ENCODE data around the gene FOXA2.
"Not testable (repeated sequence)": the region's sequence is repeated elsewhere in the genome, so short reads cannot be mapped to it uniquely, and the experiment has no call there.

The FOXA2 gene

DNA sequence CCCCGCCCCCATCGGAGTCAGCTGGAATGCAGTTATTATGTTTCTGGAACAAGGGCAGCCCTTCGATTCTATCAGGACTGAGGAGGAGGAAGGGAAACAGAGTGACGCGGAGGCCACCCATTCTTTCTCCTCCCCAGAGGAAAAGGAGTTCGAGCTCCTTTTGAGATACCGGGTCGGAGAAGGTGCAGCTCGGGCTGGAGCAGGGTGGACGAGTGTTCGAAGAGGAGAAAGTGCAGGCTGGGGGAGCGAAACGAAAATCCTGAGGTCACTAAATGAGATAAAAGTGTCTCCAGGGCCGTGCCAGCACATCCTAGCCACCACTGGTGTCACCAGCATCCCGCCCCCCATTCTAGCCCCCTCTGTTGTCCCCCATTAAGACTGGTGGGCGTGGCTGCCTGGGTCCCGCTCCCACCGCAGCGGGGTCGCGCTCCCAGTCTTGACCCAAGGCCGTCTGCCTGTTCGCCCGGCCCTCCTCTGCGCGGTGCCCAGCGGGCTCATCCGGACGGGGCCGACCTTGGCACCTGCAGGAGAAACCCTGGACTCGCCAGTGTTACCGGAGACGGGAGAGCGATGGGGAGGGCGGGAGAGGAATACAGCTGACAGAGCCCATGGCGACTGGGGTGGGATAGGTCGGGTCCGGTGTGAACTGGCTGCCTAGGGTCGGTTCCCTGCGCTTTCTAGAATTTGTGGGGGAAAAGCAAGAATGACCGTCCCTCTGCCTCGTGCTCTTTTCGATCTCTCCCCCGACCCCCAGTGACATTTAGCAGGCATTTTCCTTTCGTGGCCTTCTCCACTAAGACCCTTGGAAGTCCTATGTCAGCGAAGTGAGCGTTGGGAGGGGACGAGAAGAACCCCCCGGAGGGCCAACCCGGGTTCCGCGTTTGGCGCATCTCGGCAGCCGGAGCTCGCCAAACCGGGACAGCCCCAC is 16.2 kb downstream of the FOXA2 start:
- DNase-seq (ENCODE audit: low read depth): no peak

DNA sequence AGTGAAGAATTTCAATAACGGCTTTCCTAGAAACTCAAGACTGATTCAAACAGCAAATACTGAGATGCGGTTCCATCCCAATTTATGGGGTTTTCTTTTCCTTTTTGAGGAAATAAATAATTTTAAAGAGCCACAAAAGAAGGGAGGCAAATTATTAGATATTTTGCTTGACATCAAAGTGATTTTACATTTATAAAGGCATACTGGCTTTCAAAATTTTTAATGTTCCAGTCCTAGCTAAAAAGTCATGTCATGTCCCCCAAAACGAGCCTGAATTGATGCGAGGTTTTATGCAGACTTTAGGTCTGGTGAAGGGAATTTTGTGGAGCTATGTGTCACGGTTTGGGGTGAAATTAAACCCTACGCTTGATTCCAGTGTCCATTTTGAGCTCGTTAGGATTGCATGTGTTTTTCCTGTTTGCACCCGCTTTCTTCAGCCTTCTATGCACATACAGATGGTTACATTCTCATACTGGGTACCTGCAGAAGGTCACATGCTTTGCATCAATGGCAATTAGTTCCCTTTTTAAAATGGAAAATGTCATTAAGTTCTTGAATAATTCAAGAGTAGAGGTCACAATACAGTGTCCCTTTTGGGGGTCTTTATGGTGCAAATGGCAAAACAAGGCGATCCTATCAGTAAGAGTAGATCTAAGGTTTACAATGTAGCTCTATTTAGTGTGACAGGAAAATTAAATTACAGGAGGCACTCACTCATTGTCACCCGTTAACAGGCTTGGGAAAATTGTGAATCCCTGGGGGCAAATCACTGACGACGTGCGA is 17.3 kb downstream of the FOXA2 start:
- DNase-seq (ENCODE audit: low read depth): no peak

DNA sequence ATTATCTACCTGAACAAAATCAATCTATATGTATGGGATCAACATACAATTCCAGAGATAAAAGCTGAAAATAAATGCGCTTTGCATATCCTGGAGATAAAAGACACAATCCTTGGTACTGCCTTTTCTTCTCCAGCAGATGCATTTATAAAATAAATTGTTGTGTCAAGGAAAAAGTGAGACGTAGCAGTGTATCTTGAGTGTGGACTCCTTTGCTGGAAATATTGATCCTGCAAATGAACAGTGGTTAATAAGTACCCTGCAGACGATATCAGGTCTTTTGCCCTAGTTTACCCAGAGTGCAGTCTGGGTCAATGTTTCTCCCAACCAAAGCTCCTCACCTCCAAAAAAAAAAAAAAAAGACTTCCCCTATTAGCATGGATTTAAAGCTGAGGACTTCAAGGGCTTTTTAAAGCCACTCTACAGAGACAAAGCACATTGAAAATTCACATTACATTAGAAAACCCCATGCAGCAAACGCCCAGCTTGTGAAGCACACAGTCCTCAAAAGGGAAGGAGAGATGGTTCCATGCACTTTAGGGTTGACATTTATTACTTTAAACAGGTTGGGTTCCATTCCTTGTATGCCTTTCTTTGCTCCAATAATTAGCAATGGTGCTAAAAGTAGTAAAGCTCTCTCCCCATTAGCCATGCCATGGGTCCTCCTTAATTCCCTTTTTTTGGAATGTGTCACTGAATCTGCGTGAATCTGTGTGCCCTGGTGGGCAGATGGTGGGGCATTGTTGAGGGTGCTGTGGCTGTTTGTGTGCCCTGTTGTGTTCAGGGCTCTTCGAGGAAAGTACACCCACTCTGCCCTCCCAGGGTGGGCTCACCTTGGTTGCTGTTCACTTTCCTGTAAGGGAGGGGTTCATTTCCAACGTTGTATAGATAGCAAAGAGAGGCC is 21.1 kb downstream of the FOXA2 start:
- no peak for DNase-seq (ENCODE audit: low read depth)

DNA sequence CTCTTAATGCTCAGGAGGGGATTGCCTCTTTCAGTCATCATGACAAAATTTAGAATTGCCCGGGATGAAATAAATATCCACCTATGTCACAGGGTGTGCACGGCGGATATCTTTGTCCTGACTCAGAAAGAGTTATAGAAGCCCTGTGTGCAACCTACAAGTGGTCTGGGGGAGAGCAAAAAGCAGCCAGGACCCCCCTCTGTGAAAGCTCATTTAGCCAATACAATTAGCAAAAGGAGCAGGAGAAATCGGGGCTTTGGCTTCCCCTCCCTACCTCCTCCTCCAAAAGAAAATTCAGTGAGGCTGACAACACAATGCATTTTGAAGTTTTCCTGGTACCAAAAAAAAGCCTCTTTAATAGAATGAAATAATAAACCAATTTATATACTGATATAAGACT is 21.8 kb downstream of the FOXA2 start:
- DNase-seq (ENCODE audit: low read depth): no peak

DNA sequence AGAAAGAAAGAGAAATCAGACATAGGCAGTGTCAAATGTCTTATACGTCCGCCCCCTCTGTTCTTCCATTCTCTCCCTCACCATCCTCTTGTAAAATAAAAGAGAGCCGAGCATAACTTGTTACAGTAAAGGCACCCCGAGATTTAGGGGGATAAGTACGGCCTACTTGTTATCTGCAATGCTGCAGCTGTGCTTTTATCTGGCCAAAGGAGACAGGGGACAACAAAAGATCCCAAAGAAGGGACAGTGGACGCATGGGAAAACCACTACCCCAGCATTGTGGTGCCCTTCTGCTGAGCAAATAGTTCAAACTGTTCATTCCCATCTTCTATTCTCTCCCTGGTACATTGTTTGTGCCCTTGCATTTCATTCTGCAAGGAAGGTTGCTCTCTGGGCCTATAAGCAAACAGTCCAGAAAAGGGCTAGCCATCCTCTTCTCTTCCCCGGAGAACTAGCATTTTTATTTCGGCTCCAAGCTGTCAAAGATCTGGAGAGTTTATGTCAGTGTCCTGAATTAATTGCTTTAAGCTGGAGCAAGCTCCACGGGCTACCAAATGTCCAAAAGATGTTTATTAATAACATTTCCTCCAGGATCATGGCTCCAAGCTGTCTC is 22.3 kb downstream of the FOXA2 start:
- no peak for DNase-seq (ENCODE audit: low read depth)

DNA sequence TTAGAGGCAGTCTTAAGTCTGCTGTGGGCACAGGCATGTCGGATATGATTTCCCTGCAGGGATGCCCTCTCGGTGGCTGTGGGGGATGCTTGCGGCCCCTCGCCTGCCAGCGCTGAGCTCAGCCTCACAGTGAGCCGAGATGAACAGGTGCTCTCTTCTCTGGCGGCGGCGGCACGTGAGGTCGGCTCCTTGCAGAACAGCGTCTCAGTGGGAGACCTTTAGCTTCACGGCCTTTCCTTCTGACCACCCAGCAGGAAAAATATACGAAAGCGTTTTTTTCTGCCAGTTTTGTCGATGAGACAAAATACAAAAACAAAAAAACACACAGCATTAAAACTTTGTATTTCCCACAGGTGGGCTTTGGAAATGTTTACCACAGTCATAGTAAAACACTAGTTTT is 23.6 kb downstream of the FOXA2 start:
- DNase-seq (ENCODE audit: low read depth): no peak

DNA sequence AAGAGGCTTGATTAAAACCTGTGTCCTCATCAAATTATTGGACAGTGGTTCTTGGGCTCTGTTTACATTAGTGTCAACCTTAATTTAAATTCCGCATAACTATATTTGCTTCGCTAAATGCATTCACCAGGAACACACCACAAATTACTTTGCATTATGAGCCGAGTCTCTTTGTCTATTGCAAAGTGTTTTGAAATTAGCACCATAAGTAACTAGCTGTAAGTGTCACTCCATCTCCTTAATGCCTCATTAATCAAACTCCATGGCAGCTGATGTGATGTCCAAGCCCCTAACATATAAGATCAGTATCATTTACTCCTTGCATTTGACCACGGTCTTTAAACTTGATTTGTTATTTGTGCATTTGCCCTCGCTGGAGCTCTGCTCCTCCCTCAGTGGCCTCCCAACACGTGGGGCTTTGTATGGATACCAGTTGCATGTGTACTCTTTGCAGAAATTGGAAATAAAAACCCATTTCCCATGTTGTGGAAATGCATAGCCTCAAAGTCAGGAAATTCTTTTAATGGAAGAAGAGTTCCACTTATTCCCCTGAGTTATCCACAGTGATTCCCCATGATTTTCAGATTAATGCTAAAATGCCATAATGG is 24.6 kb downstream of the FOXA2 start:
- no peak for DNase-seq (ENCODE audit: low read depth)

DNA sequence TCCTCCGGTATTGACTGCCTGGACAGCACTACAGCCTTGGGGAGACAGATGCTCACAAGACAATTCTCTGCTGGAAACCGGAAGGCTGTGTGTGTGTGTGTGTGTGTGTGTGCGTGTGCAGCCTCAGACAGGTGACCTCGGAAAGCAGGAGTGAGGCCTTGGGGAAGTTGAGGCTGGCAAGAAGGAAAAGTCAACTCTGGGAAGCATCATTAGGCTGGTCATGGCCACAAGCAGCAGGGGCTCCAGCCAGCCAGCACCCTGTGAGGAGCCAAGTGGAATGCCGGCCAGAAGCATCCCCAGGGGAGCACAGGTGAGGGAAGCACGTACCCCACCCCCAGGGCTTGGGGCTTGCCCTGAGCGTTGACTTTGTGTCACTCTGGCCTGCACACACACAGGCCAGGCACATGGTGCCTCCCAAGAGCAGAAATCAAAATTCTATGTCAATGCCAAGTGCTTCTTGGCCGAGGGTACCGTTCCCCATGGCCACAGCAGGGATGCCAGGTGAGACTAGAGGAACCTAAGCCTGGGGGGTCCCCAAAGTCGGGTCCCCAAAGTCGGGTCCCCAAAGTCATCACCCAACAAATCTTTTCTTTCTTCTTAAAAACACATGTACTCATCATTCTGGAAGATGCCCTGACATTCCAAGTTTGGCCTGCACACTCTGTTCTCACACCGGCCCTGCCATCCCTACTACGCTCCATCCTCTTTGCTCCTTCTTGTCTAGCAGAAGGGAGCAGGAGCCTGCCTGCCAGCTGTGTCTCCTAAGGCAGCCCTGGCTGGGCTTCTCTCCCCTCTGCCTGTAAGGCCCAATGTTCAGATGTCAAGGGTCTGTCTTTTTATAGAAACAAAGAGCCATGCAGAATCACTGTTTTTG is 26.7 kb downstream of the FOXA2 start:
- no peak for DNase-seq (ENCODE audit: low read depth)

DNA sequence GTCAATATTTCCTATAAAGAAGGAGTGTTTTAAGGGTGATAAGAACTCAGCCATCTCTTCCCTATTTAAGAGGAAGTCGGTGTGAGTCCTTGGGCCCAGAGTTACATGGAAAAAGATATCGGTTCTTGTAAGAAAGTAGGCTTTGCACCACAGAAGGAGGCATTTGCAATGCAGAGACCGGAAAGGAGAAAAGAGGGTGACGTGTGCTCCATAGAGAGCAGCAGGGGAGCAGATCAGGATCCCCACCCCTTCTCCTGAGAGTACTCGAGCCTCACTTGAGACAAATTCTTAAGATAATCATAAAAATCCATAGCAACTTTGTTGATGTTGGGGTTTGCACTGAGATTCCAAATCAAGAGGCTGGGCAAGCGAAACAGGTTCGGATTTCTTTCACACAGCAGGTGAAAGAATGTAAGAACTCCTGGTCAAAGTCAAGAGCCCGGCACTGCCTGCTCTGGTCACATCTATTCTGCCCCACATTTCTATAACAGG is 27.8 kb downstream of the FOXA2 start:
- no peak for DNase-seq (ENCODE audit: low read depth)

DNA sequence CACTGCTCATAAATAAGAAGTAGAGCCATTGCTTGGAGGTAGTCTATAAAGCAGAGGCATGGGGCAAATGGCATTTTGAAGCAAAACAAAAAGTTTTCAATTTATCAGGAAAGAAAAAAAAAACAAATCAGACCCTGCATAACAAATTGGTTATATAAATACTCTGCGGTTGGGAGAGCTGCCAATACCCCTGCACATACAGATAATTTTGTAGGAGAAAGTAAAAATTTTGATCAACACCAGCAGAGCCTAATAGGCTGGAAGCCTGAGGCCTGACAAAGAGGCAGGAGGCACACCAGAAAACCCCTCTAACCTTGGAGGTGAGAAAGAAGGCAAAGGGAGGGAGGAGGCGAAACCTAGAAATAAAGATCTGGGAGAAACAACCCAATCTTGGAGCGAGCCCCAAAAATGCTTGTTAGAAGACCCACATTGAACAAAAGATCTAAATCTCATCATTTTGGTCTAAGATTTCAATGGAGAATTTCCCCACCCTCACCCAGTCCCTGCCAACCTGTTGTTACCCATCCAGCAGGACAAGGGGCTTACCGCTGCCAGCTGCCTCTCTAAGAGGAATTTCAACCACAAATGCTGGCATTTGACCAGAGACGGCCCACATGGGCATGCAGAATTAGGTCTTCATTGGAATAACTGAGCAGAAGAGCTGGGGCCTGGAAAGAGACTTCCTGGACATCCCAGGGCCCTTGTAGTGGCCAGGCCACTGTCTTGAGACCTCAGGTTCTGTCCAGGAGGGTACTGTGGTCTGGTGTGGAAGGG is 28.4 kb downstream of the FOXA2 start:
- no peak for DNase-seq (ENCODE audit: low read depth)

DNA sequence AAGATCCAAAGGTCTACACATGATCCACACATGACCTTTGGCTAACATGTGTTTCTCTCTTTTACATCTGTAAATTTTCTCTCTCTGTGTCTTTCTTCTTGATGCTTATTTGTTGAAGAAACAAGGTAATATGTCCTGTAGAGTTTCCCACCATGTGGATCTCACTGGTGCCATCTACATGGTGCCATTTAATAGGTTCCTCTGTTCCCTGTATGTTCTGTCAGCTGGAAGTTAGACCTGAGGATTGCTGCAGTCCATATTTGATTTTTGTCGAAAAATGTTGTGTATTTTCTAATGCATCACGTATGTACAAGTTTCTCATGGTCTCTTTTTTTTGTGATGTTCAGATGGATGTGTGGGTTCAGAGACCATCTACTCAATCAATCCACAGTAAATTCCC is 30.0 kb downstream of the FOXA2 start:
- no peak for DNase-seq (ENCODE audit: low read depth)

DNA sequence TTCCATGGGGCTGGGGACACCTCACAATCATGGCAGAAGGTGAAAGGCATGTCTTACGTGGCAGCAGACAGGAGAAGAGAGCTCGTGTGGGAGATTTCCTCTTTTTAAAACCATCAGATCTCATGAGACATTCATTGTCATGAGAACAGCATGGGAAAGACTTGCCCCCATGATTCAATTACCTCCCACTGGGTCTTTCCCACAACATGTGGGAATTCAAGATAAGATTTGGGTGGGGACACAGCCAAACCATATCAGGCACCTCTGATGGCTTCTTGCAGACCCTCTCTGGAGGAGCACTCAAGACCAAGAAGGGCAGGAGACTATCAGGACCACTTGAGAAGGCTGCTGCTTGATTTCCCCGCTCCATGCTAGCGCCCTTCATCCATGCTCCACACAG is 33.9 kb downstream of the FOXA2 start:
- DNase-seq (ENCODE audit: low read depth): not testable (repeated sequence)

DNA sequence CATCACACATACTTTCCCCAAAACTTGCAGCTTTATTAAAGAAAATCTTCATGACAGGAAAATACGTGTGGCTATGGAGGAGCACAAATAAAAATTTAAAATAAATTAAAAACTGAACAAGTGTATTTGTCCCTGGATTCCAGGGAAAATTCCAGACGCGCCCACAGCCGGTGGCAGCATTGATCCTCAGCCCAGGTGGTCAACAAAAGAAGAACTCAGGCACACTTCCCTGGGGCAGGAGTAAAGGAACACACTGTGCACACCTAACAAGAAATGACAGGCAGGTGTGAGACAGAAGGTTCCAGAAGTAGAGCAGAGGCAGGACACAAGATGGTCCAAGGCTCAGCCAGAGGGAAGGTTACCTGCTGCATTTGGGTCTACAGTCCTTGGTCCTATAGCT is 36.3 kb downstream of the FOXA2 start:
- DNase-seq (ENCODE audit: low read depth): no peak

DNA sequence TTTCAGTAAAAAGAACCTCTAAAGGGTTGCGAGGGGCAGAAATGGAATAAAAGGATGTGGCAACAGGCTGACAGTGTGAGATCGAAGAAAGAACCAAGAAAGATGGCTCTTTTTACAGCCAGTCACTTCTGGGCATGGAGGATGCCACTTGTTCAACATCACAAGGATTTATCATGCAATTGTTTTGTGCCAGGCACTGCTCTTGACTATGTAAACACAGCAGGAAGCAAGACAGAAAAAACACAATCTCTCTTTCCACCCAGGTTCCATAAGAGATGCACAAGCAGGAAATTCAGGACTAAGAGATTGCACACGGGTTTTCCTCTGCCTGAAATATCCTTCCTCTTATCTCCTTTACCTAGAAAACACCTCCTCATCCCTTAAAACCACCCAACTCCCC is 38.0 kb downstream of the FOXA2 start:
- no peak for DNase-seq (ENCODE audit: low read depth)

DNA sequence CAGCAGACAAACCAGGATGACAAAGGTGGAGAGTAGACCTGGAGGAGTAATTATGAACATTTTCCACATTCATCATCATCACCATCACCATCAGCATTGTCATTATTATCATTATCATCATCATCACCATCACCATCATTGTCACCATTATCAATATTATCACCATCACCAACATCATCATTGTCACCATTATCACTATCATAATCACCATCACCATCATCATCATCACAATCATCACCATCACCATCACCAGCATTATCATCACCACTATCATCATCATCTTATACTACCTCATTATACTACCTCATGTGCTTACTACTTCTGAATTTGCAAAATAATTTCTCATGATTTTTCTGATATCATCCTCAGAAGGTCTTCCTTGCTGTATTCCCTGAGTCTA is 39.3 kb downstream of the FOXA2 start:
- DNase-seq (ENCODE audit: low read depth): no peak

DNA sequence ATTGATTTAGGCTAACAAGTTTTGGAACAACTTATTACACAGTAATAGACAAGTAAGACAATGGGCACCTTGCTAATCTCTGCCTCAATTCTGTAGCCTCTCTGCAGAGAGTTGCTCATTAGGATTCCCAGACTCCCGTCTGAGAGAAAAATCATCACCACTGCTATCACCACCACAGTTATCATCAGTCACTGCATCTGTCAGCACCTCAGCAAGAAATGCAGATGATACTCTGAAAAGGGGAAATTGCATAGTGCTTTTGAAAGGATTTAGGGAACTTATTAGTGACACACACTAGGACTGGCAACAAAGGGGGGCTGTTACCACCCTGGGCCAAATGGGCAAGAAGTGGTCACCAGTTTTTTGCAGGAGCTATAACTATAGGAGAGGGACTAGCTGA is 39.9 kb downstream of the FOXA2 start:
- no peak for DNase-seq (ENCODE audit: low read depth)

DNA sequence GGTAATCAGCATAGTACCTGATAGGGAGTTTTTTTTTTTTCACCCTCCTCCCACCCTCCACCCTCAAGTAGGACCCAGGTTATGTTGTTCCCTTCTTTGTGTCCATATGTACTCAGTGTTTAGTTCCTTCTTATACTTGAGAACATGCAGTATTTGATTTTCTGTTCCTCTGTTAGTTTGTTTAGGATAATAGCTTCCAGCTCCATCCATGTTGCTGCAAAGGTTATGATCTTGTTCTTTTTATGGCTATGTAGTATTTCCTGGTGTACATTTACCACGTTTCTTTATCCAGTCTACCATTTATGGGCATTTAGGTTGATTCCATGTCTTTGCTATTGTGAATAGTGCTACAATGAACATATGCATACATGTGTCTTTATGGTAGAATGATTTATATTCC is 41.9 kb downstream of the FOXA2 start:
- DNase-seq (ENCODE audit: low read depth): no peak

DNA sequence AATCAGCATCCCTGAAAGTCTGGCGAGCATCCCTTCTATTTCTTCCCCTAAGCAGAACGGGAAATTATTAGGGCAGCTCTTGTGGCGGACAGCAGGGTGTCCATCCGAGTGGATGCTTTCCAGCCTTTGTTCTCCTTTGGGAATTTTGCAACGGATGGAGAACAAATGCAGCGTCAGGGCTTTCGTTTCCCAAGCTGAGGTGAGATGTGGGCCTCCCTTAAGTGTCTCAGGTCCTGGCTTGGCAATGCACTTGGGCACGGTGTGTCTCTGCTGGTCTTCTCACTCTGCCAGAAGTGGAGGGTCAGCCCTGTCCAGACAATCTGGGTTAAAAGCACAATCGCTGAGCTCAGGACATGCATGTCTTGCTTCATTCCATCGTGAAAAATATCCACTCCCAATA is 43.5 kb downstream of the FOXA2 start:
- no peak for DNase-seq (ENCODE audit: low read depth)

DNA sequence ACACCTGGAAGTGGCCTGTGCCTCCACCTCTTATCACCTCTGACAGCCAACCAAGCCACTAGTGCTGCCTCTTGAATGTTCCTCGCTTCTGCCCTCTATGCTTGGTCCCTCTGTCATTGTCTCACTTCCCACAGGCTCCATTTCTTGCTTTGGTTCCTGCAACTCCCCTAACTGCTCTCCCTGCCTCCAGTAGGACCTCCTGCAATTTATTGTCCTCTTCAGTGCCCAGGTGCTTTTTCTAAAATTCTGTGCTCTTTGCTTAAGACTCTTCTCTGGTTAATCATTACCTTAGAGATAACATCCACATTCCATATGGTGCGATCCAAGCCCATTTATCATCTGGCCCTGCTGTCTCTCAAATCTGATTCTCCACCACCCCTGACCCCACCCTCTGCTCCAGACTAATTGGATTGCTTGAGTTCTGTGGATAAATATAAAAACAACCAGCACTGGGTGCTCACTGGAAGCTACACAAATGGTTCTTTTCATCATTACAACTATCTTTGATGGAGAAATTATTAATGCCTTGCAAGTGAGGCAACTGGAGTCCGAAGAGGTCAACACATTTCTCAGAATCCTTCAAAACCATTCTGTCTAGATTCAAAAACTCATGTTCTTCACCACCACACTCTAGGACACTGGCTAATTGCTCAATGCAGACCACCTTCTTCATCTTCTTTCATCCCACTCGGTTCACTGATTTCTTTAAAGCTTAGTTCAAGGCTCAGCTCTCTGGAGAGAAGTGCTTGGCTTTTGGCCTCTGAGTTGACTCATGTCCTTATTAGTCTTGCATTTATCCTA is 47.2 kb downstream of the FOXA2 start:
- DNase-seq (ENCODE audit: low read depth): no peak
